H9 (cell line): Measurements from ENCODE around the gene IFNL1. TPM values are rescaled to one million over a fixed set of nuclear protein-coding genes. Genes with fewer than 3 reads are reported as not detected.
"Not testable (repeated sequence)": the region's sequence is repeated elsewhere in the genome, so short reads cannot be mapped to it uniquely, and the experiment has no call there.

Experiments used
- DNase-seq: peaks from one replicate; pipeline ENCODE4 v3.0.0-alpha.2; 2017
- H2AFZ ChIP-seq: one replicate; pipeline ENCODE4 v1.6.1; 2013; ENCODE audit warnings: mild to moderate bottlenecking, low read length, control low read depth, moderate library complexity
- H2AK5ac ChIP-seq: 2 replicates; pipeline ENCODE4 v1.6.1; 2013; ENCODE audit warnings: low read length, control low read depth, mixed read lengths; ENCODE audit not compliant: insufficient read length
- H2BK120ac ChIP-seq: one replicate; pipeline ENCODE4 v1.6.1; 2013; ENCODE audit warnings: low read depth, mild to moderate bottlenecking, low read length, control low read depth, inconsistent platforms; ENCODE audit not compliant: poor library complexity, severe bottlenecking
- H2BK12ac ChIP-seq: 2 replicates; pipeline ENCODE4 v1.6.1; 2013; ENCODE audit warnings: low read length, control low read depth, mixed read lengths, low read depth; ENCODE audit not compliant: insufficient read length
- H2BK15ac ChIP-seq: 2 replicates; pipeline ENCODE4 v1.6.1; 2013; ENCODE audit warnings: low read depth, low read length, control low read depth
- H2BK20ac ChIP-seq: one replicate; pipeline ENCODE4 v1.6.1; 2013; ENCODE audit warnings: low read depth, mild to moderate bottlenecking, low read length, control low read depth, inconsistent platforms; ENCODE audit not compliant: poor library complexity, severe bottlenecking
- H2BK5ac ChIP-seq: 2 replicates; pipeline ENCODE4 v1.6.1; 2013; ENCODE audit warnings: low read length, control low read depth, mixed read lengths; ENCODE audit not compliant: insufficient read length
- H3K14ac ChIP-seq: 2 replicates; pipeline ENCODE4 v1.6.1; 2013; ENCODE audit warnings: low read length, control low read depth; ENCODE audit not compliant: insufficient read depth
- H3K18ac ChIP-seq: 2 replicates; pipeline ENCODE4 v1.6.1; 2013; ENCODE audit warnings: low read depth, mild to moderate bottlenecking, mixed read lengths, low read length, control low read depth; ENCODE audit not compliant: insufficient read length
- H3K23ac ChIP-seq: 2 replicates; pipeline ENCODE4 v1.6.1; 2013; ENCODE audit warnings: low read length, control low read depth, mixed read lengths, low read depth; ENCODE audit not compliant: insufficient read length
- H3K23me2 ChIP-seq: 2 replicates; pipeline ENCODE4 v1.6.1; 2013; ENCODE audit warnings: low read depth, mild to moderate bottlenecking, mixed read lengths, low read length, control low read depth; ENCODE audit not compliant: insufficient read length, poor library complexity, severe bottlenecking
- H3K27ac ChIP-seq: 2 replicates; pipeline ENCODE4 v1.5.1; 2013; ENCODE audit warnings: low read length, control low read depth, mixed read lengths, low read depth; ENCODE audit not compliant: insufficient read length
- H3K27me3 ChIP-seq: 2 replicates; pipeline ENCODE4 v1.6.1; 2013; ENCODE audit warnings: low read length, control low read depth, inconsistent platforms; ENCODE audit not compliant: insufficient read depth
- H3K4ac ChIP-seq: 2 replicates; pipeline ENCODE4 v1.6.1; 2013; ENCODE audit warnings: low read depth, mild to moderate bottlenecking, control low read depth, inconsistent platforms, low read length, moderate library complexity
- H3K4me1 ChIP-seq: 2 replicates; pipeline ENCODE4 v1.6.1; 2013; ENCODE audit warnings: low read length, control low read depth, inconsistent platforms; ENCODE audit not compliant: insufficient read depth
- H3K4me2 ChIP-seq: 2 replicates; pipeline ENCODE4 v1.6.1; 2013; ENCODE audit warnings: low read length, control low read depth, mixed read lengths; ENCODE audit not compliant: insufficient read length, insufficient read depth
- H3K56ac ChIP-seq: 2 replicates; pipeline ENCODE4 v1.6.1; 2013; ENCODE audit warnings: low read depth, mild to moderate bottlenecking, mixed read lengths, low read length, control low read depth; ENCODE audit not compliant: insufficient read length
- H3K79me1 ChIP-seq: 2 replicates; pipeline ENCODE4 v1.6.1; 2013; ENCODE audit warnings: low read depth, mild to moderate bottlenecking, moderate library complexity, low read length, control low read depth, inconsistent platforms; ENCODE audit not compliant: insufficient read depth, poor library complexity, severe bottlenecking
- H3K79me2 ChIP-seq: 2 replicates; pipeline ENCODE4 v1.6.1; 2013; ENCODE audit warnings: low read length, control low read depth, inconsistent platforms; ENCODE audit not compliant: insufficient read depth
- H3K9ac ChIP-seq: 2 replicates; pipeline ENCODE4 v1.6.1; 2013; ENCODE audit warnings: low read length, control low read depth, mixed read lengths; ENCODE audit not compliant: insufficient read length; ENCODE audit errors: extremely low read depth
- H3K9me3 ChIP-seq: one replicate; pipeline ENCODE4 v1.6.1; 2013; ENCODE audit warnings: low read depth, low read length, inconsistent platforms; ENCODE audit not compliant: control insufficient read depth
- H3T11ph ChIP-seq: one replicate; pipeline ENCODE4 v1.6.1; 2013; ENCODE audit warnings: mild to moderate bottlenecking, low read length, control low read depth, inconsistent platforms
- H4K20me1 ChIP-seq: one replicate; pipeline ENCODE4 v1.6.1; 2013; ENCODE audit not compliant: control insufficient read depth, insufficient read length, insufficient read depth
- H4K5ac ChIP-seq: 2 replicates; pipeline ENCODE4 v1.6.1; 2013; ENCODE audit warnings: low read depth, mild to moderate bottlenecking, mixed read lengths, low read length, control low read depth; ENCODE audit not compliant: insufficient read length
- H4K8ac ChIP-seq: replicated peaks from 2 replicates; pipeline ENCODE4 v1.6.1; 2013; ENCODE audit warnings: low read length, control low read depth, mixed read lengths, low read depth; ENCODE audit not compliant: insufficient read length
- H4K91ac ChIP-seq: 2 replicates; pipeline ENCODE4 v1.6.1; 2013; ENCODE audit warnings: low read depth, mild to moderate bottlenecking, moderate library complexity, mixed read lengths, low read length, control low read depth; ENCODE audit not compliant: insufficient read length
- H3K27ac Mint-ChIP-seq, 3 experiments: 2 replicates in 2 of 3; 3 replicates in 1 of 3; pipeline ENCODE4 v1.8.0; 2020 to 2021; ENCODE audit warnings: mixed read lengths in 3 of 3, mild to moderate bottlenecking in 1 of 3, moderate library complexity in 1 of 3
- H3K27me3 Mint-ChIP-seq: 2 replicates; pipeline ENCODE4 v1.8.0; 2021; ENCODE audit warnings: low read depth, mild to moderate bottlenecking, moderate library complexity, mixed read lengths
- H3K36me3 Mint-ChIP-seq, 3 experiments: 2 replicates in 2 of 3; 3 replicates in 1 of 3; pipeline ENCODE4 v1.8.0; 2020 to 2021; ENCODE audit warnings: low read depth in 3 of 3, mixed read lengths in 3 of 3; ENCODE audit not compliant: insufficient read depth in 1 of 3
- H3K4me1 Mint-ChIP-seq, 2 experiments: 2 replicates each; pipeline ENCODE4 v1.8.0; 2020; ENCODE audit warnings: mixed read lengths in 2 of 2
- H3K4me3 Mint-ChIP-seq, 2 experiments: 2 replicates in 1 of 2; 3 replicates in 1 of 2; pipeline ENCODE4 v1.8.0; 2020 to 2021; ENCODE audit warnings: mild to moderate bottlenecking in 2 of 2, mixed read lengths in 2 of 2, moderate library complexity in 1 of 2
- H3K9me3 Mint-ChIP-seq, 2 experiments: 2 replicates in 1 of 2; 3 replicates in 1 of 2; pipeline ENCODE4 v1.8.0; 2020; ENCODE audit warnings: mild to moderate bottlenecking in 2 of 2, mixed read lengths in 2 of 2, moderate library complexity in 1 of 2
- CTCF ChIP-seq: fragments of 200-600 bp; sonication (generic); conservative IDR thresholded peaks from 3 replicates; pipeline ENCODE4 v1.8.0; 2021; ENCODE audit warnings: antibody characterized with exemption, mild to moderate bottlenecking
- WGBS: extraction: QIAGEN DNeasy Blood & Tissue Kit; methylation state at CpG from one replicate; pipeline ENCODE4 v1.1.7; 2013; ENCODE audit warnings: missing lambda C conversion rate, low lambda C conversion rate, mixed read lengths; ENCODE audit not compliant: insufficient read length; ENCODE audit errors: extremely low coverage; 5-methylcytosine and 5-hydroxymethylcytosine counted together
- total RNA-seq: library from RNA; stranded (reverse); gene quantifications from 2 replicates; pipeline ENCODE4 v1.2.1, GENCODE V29; 2021

The IFNL1 gene
- total RNA-seq, 1 experiment from 2014 or later, result not detected

- H3K27me3 Mint-ChIP-seq, result peaks cover 72% of the 10 kb centered on the region
- peaks cover 0 to 2% of the 10 kb centered on the region in 2 experiments; a peak in 1 of 4 replicates for H3K4me1 Mint-ChIP-seq
- TF ChIP-seq CTCF, result no peak
Observed at GRCh38 chr19:39270036-39270871, 26.0 kb upstream of the IFNL1 start.

GRCh38 chr19:39273859-39274258, 22.3 kb upstream of the IFNL1 start:
- H3K36me3 Mint-ChIP-seq, H2BK5ac ChIP-seq, H3K27ac ChIP-seq, H2BK20ac ChIP-seq, H3K56ac ChIP-seq, H2BK12ac ChIP-seq, H3K14ac ChIP-seq, H2BK15ac ChIP-seq, H3K79me2 ChIP-seq, H3K23me2 ChIP-seq, H3K23ac ChIP-seq, H3T11ph ChIP-seq, H4K20me1 ChIP-seq, H3K4ac ChIP-seq, H4K5ac ChIP-seq, H2AK5ac ChIP-seq, H3K27me3 ChIP-seq, H3K4me2 ChIP-seq, H3K9ac ChIP-seq, H3K9me3 Mint-ChIP-seq, H3K4me1 Mint-ChIP-seq, H2BK120ac ChIP-seq, DNase-seq, H4K91ac ChIP-seq, H2AFZ ChIP-seq, H3K79me1 ChIP-seq, H3K4me1 ChIP-seq, H3K9me3 ChIP-seq, H3K18ac ChIP-seq, H3K4me3 Mint-ChIP-seq, H4K8ac ChIP-seq, H3K27ac Mint-ChIP-seq: not testable (repeated sequence)
- peaks cover 72% of the 10 kb centered on the region for H3K27me3 Mint-ChIP-seq
- whole genome bisulfite sequencing, result no CpG with 5 or more reads among the region's 5 CpGs

More at GRCh38 chr19:39270036-39270871, 26.0 kb upstream of the IFNL1 start:
- Histone ChIP-seq H3K27me3 (peaks cover 9% of the 10 kb centered on the region; the same call in 1 of the 2 replicates), H3K27ac (no peak overlapping the region), H3K9me3 (no peaks in the 10 kb centered on the region), H2BK12ac (no peak overlapping the region), H2BK120ac (no peak overlapping the region), H3K79me1 (no peaks in the 10 kb centered on the region), H4K5ac (no peak overlapping the region), H3K9ac (no peak overlapping the region), H2BK20ac (no peak overlapping the region), H2AFZ (no peak overlapping the region), H2BK15ac (no peak overlapping the region), H3K56ac (no peak overlapping the region), H4K8ac (no peak overlapping the region), H3K4me1 (no peaks in the 10 kb centered on the region), H3K18ac (no peak overlapping the region), H3K4me2 (no peak overlapping the region), H3K14ac (no peak overlapping the region), H3K23me2 (no peaks in the 10 kb centered on the region), H3K79me2 (no peaks in the 10 kb centered on the region), H3K4ac (no peak overlapping the region), H4K20me1 (no peaks in the 10 kb centered on the region), H3T11ph (no peak overlapping the region), H2BK5ac (no peak overlapping the region), H4K91ac (no peak overlapping the region), H2AK5ac (no peak overlapping the region), H3K23ac (no peak overlapping the region)
- DNase-seq, result no peak
- Mint-ChIP-seq H3K4me3 (no peak overlapping the region), H3K9me3 (no peaks in the 10 kb centered on the region), H3K36me3 (no peaks in the 10 kb centered on the region), H3K27ac (no peak overlapping the region; a peak in 1 of 7 replicates)
- no CpG with 5 or more reads among the region's 9 CpGs for WGBS
